Measurements from ENCODE around the gene SNX32. TPM values are rescaled to one million over a fixed set of nuclear protein-coding genes. Genes with fewer than 3 reads are reported as not detected.

SNX32 gene
- total and polyA plus RNA-seq, 11 donors = 0.11 to 0.54 (median 0.37) TPM; not detected in 5

- Histone ChIP-seq H3K4me1 (peaks cover 0 to 27% (median 18%) of the 10 kb centered on the region in 12 donors), H3K27ac (peak overlapping the region in 6 of 12 donors; percentile 20 to 82 (median 65)), H3K36me3 (no peaks in the 10 kb centered on the region), H3K4me3 (peak overlapping the region in 11 of 12 donors; percentile 51 to 81 (median 61)), H3K9me3 (no peaks in the 10 kb centered on the region), H3K27me3 (peaks cover 0 to 15% (median 0%) of the 10 kb centered on the region in 9 donors)
- TF ChIP-seq, protein P1, sequence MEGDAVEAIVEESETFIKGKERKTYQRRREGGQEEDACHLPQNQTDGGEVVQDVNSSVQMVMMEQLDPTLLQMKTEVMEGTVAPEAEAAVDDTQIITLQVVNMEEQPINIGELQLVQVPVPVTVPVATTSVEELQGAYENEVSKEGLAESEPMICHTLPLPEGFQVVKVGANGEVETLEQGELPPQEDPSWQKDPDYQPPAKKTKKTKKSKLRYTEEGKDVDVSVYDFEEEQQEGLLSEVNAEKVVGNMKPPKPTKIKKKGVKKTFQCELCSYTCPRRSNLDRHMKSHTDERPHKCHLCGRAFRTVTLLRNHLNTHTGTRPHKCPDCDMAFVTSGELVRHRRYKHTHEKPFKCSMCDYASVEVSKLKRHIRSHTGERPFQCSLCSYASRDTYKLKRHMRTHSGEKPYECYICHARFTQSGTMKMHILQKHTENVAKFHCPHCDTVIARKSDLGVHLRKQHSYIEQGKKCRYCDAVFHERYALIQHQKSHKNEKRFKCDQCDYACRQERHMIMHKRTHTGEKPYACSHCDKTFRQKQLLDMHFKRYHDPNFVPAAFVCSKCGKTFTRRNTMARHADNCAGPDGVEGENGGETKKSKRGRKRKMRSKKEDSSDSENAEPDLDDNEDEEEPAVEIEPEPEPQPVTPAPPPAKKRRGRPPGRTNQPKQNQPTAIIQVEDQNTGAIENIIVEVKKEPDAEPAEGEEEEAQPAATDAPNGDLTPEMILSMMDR (IDR thresholded peaks at IDR 0.05) = no peak
- no peak for TF ChIP-seq POLR2A (IDR thresholded peaks at IDR 0.05)
- DNase-seq (no peak), ATAC-seq (no peak)
- WGBS, 4 donors = 69 to 80% (median 73%) methylated on average over 11 of the region's 11 CpGs
- intact Hi-C loops (cut with DNase I) = no loop called here
Observed at GRCh38 chr11:65900899-65901180, 67.1 kb downstream of the SNX32 start.

DNA sequence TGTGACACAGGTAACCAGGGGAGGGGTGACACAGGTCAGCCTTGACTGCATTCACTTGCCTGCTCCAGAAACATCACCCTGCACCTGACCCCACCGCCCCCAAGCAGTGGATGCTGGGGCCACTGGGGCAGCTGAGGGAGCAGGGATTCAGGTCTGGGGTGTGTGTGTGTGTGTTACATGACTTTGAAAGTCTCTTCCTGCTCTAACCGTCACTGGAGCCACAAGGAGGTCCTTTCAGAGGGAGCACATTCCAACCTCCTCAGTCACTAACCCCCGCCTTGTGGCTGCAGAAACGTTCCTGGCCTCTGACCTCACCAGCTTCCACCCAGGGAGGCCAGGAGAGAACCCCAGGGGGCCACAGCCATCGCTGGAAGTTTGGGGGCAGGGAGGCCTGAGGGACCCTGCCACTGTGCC is 69.3 kb downstream of the SNX32 start:
- no peak overlapping the region for H3K4me3 ChIP-seq
- H3K9me3 ChIP-seq = no peaks in the 10 kb centered on the region
- no peak for ATAC-seq
- WGBS, 4 donors = 28 to 56% (median 32%) methylated on average over 3 to 5 of the region's 5 CpGs
- TF ChIP-seq, protein P1 (IDR thresholded peaks at IDR 0.05) = no peak
- no peak for TF ChIP-seq POLR2A (IDR thresholded peaks at IDR 0.05)
- peaks cover 0 to 15% (median 0%) of the 10 kb centered on the region in 9 donors for H3K27me3 ChIP-seq
- no peaks in the 10 kb centered on the region for H3K36me3 ChIP-seq
- H3K4me1 ChIP-seq = peaks cover 0 to 26% (median 18%) of the 10 kb centered on the region in 12 donors
- H3K27ac ChIP-seq = no peak overlapping the region
- DNase-seq = peak in 1 of 5 donors; percentile 15
- intact Hi-C loops (cut with DNase I) = no loop called here

Other genes with a start within 250 kb of the SNX32 start
- under 1 TPM in 7 of 9 donors, not detected in 2; 0.18 to 0.75 (median 0.41) TPM for gene KCNK7, start 238.2 kb upstream of the SNX32 start, total RNA-seq
- gene KCNK7, start 238.2 kb upstream of the SNX32 start, polyA plus RNA-seq = 1 to 10 TPM in 1 of 2 donors, under 1 TPM in 1; 0.42 to 1.6 TPM
- gene MAP3K11, start 219.7 kb upstream of the SNX32 start, total RNA-seq = 10 to 100 TPM; 26.2 to 68.6 (median 31.4) TPM
- 10 to 100 TPM; 29.4 to 39.3 TPM for gene MAP3K11, start 219.7 kb upstream of the SNX32 start, polyA plus RNA-seq
- 10 to 100 TPM in 8 of 9 donors, 1 to 10 TPM in 1; 9.5 to 23.4 (median 15.4) TPM for gene PCNX3, start 218.2 kb upstream of the SNX32 start, total RNA-seq
- gene PCNX3, start 218.2 kb upstream of the SNX32 start, polyA plus RNA-seq = 10 to 100 TPM in 1 of 2 donors, 1 to 10 TPM in 1; 7.1 to 14.0 TPM
- gene SIPA1, start 195.9 kb upstream of the SNX32 start, total RNA-seq = 10 to 100 TPM; 17.0 to 63.3 (median 21.6) TPM
- gene SIPA1, start 195.9 kb upstream of the SNX32 start, polyA plus RNA-seq = 10 to 100 TPM; 26.5 to 35.5 TPM
- gene RELA, start 171.0 kb upstream of the SNX32 start, total RNA-seq = 10 to 100 TPM; 31.2 to 86.4 (median 42.3) TPM
- gene RELA, start 171.0 kb upstream of the SNX32 start, polyA plus RNA-seq = 10 to 100 TPM; 22.2 to 49.5 TPM
- 10 to 100 TPM; 36.4 to 52.5 (median 40.1) TPM for gene KAT5, start 121.7 kb upstream of the SNX32 start, total RNA-seq
- gene KAT5, start 121.7 kb upstream of the SNX32 start, polyA plus RNA-seq = 10 to 100 TPM; 39.4 to 62.5 TPM
- 100 to 1,000 TPM in 2 of 9 donors, 10 to 100 TPM in 7; 31.7 to 131 (median 44.6) TPM for gene RNASEH2C, start 113.2 kb upstream of the SNX32 start, total RNA-seq
- gene RNASEH2C, start 113.2 kb upstream of the SNX32 start, polyA plus RNA-seq = 100 to 1,000 TPM in 1 of 2 donors, 10 to 100 TPM in 1; 90.5 to 120 TPM
- gene AP5B1, start 53.0 kb upstream of the SNX32 start, total RNA-seq = 10 to 100 TPM in 2 of 9 donors, 1 to 10 TPM in 7; 5.4 to 17.7 (median 8.7) TPM
- gene AP5B1, start 53.0 kb upstream of the SNX32 start, polyA plus RNA-seq = 1 to 10 TPM; 4.4 to 9.5 TPM
- not detected for gene OVOL1, start 46.9 kb upstream of the SNX32 start, total RNA-seq
- gene OVOL1, start 46.9 kb upstream of the SNX32 start, polyA plus RNA-seq = not detected
- gene CFL1, start 24.2 kb downstream of the SNX32 start, total RNA-seq = 100 to 1,000 TPM; 289 to 839 (median 424) TPM
- 100 to 1,000 TPM; 289 to 973 TPM for gene CFL1, start 24.2 kb downstream of the SNX32 start, polyA plus RNA-seq
- gene MUS81, start 26.5 kb downstream of the SNX32 start, total RNA-seq = 10 to 100 TPM; 24.6 to 39.6 (median 35.5) TPM
- 10 to 100 TPM; 53.0 to 56.1 TPM for gene MUS81, start 26.5 kb downstream of the SNX32 start, polyA plus RNA-seq
- 100 to 1,000 TPM in 3 of 9 donors, 10 to 100 TPM in 6; 67.7 to 123 (median 88.7) TPM for gene EFEMP2, start 38.8 kb downstream of the SNX32 start, total RNA-seq
- gene EFEMP2, start 38.8 kb downstream of the SNX32 start, polyA plus RNA-seq = 10 to 100 TPM; 43.6 to 86.6 TPM
- 1 to 10 TPM in 3 of 9 donors, under 1 TPM in 5, not detected in 1; 0.16 to 9.4 (median 0.90) TPM for gene CTSW, start 45.9 kb downstream of the SNX32 start, total RNA-seq
- gene CTSW, start 45.9 kb downstream of the SNX32 start, polyA plus RNA-seq = under 1 TPM; 0.17 to 0.53 TPM
- 10 to 100 TPM; 48.2 to 93.9 (median 57.3) TPM for gene FIBP, start 54.5 kb downstream of the SNX32 start, total RNA-seq
- gene FIBP, start 54.5 kb downstream of the SNX32 start, polyA plus RNA-seq = 10 to 100 TPM; 35.0 to 74.7 TPM
- gene CCDC85B, start 56.7 kb downstream of the SNX32 start, total RNA-seq = 10 to 100 TPM; 32.3 to 78.1 (median 36.9) TPM
- gene CCDC85B, start 56.7 kb downstream of the SNX32 start, polyA plus RNA-seq = 10 to 100 TPM; 31.3 to 62.1 TPM
- gene FOSL1, start 66.4 kb downstream of the SNX32 start, total RNA-seq = 10 to 100 TPM in 1 of 9 donors, 1 to 10 TPM in 6, under 1 TPM in 2; 0.22 to 13.7 (median 1.5) TPM
- 10 to 100 TPM in 1 of 2 donors, 1 to 10 TPM in 1; 1.2 to 48.1 TPM for gene FOSL1, start 66.4 kb downstream of the SNX32 start, polyA plus RNA-seq
- 10 to 100 TPM; 17.0 to 49.0 (median 39.5) TPM for gene C11orf68, start 85.1 kb downstream of the SNX32 start, total RNA-seq
- gene C11orf68, start 85.1 kb downstream of the SNX32 start, polyA plus RNA-seq = 10 to 100 TPM; 34.0 to 41.5 TPM
- 100 to 1,000 TPM in 4 of 9 donors, 10 to 100 TPM in 5; 76.5 to 144 (median 96.9) TPM for gene DRAP1, start 85.5 kb downstream of the SNX32 start, total RNA-seq
- gene DRAP1, start 85.5 kb downstream of the SNX32 start, polyA plus RNA-seq = 100 to 1,000 TPM; 168 to 180 TPM
- gene TSGA10IP, start 111.5 kb downstream of the SNX32 start, total RNA-seq = under 1 TPM in 1 of 9 donors, not detected in 8; 0.51 TPM
- not detected for gene TSGA10IP, start 111.5 kb downstream of the SNX32 start, polyA plus RNA-seq
- gene SART1, start 127.8 kb downstream of the SNX32 start, total RNA-seq = 10 to 100 TPM; 21.6 to 57.2 (median 31.1) TPM
- gene SART1, start 127.8 kb downstream of the SNX32 start, polyA plus RNA-seq = 10 to 100 TPM; 40.4 to 70.1 TPM
- 10 to 100 TPM; 13.0 to 25.2 (median 20.7) TPM for gene EIF1AD, start 168.2 kb downstream of the SNX32 start, total RNA-seq
- gene EIF1AD, start 168.2 kb downstream of the SNX32 start, polyA plus RNA-seq = 10 to 100 TPM; 12.9 to 44.0 TPM
- 100 to 1,000 TPM in 7 of 9 donors, 10 to 100 TPM in 2; 68.7 to 227 (median 187) TPM for gene BANF1, start 168.5 kb downstream of the SNX32 start, total RNA-seq
- 100 to 1,000 TPM; 220 to 345 TPM for gene BANF1, start 168.5 kb downstream of the SNX32 start, polyA plus RNA-seq
- gene CST6, start 178.0 kb downstream of the SNX32 start, total RNA-seq = 1 to 10 TPM in 3 of 9 donors, under 1 TPM in 1, not detected in 5; 0.87 to 8.3 (median 2.3) TPM
- 1 to 10 TPM in 1 of 2 donors, not detected in 1; 6.3 TPM for gene CST6, start 178.0 kb downstream of the SNX32 start, polyA plus RNA-seq
- under 1 TPM in 2 of 9 donors, not detected in 7; 0.35 to 0.91 TPM for gene CATSPER1, start 192.5 kb downstream of the SNX32 start, total RNA-seq
- gene CATSPER1, start 192.5 kb downstream of the SNX32 start, polyA plus RNA-seq = under 1 TPM in 1 of 2 donors, not detected in 1; 0.12 TPM
- gene GAL3ST3, start 215.2 kb downstream of the SNX32 start, total RNA-seq = 1 to 10 TPM in 8 of 9 donors, under 1 TPM in 1; 0.96 to 4.9 (median 2.4) TPM
- gene GAL3ST3, start 215.2 kb downstream of the SNX32 start, polyA plus RNA-seq = 1 to 10 TPM in 1 of 2 donors, under 1 TPM in 1; 0.08 to 1.1 TPM
- gene SF3B2, start 218.4 kb downstream of the SNX32 start, total RNA-seq = 10 to 100 TPM; 69.8 to 92.9 (median 79.6) TPM
- 100 to 1,000 TPM in 1 of 2 donors, 10 to 100 TPM in 1; 43.5 to 106 TPM for gene SF3B2, start 218.4 kb downstream of the SNX32 start, polyA plus RNA-seq
- gene PACS1, start 236.3 kb downstream of the SNX32 start, total RNA-seq = 100 to 1,000 TPM in 3 of 9 donors, 10 to 100 TPM in 6; 39.2 to 151 (median 90.4) TPM
- gene PACS1, start 236.3 kb downstream of the SNX32 start, polyA plus RNA-seq = 10 to 100 TPM; 30.6 to 40.2 TPM